Skeletal muscle satellite cell (primary cell): ENCODE measurements around the gene ZNF846.
"Not testable (repeated sequence)": the region's sequence is repeated elsewhere in the genome, so short reads cannot be mapped to it uniquely, and the experiment has no call there.

Source experiments
- H3K27me3 ChIP-seq: 2 replicates; pipeline ENCODE4 v1.7.0; 2013; ENCODE audit warnings: low read length; ENCODE audit not compliant: control insufficient read depth, insufficient read depth
- H3K36me3 ChIP-seq: 2 replicates; pipeline ENCODE4 v1.7.0; 2013; ENCODE audit warnings: mild to moderate bottlenecking, control low read depth, low read length; ENCODE audit not compliant: insufficient read depth
- H3K4me1 ChIP-seq: 2 replicates; pipeline ENCODE4 v1.7.0; 2013; ENCODE audit warnings: low read length; ENCODE audit not compliant: control insufficient read depth, insufficient read depth
- H3K4me2 ChIP-seq: 2 replicates; pipeline ENCODE4 v1.7.0; 2013; ENCODE audit warnings: mild to moderate bottlenecking, low read length
- H3K4me3 ChIP-seq: 2 replicates; pipeline ENCODE4 v1.7.0; 2013; ENCODE audit warnings: low read length
- H3K9ac ChIP-seq: 2 replicates; pipeline ENCODE4 v1.7.0; 2013; ENCODE audit warnings: mild to moderate bottlenecking, low read depth, low read length, moderate library complexity
- H3K9me3 ChIP-seq: replicated peaks from 2 replicates; pipeline ENCODE4 v1.7.0; 2013; ENCODE audit warnings: mild to moderate bottlenecking, control low read depth, low read length

Gene ZNF846

GRCh38 chr19:9792206-9793070 is 23.9 kb upstream of the ZNF846 start:
- Histone ChIP-seq H3K9me3 (no peaks in the 10 kb centered on the region), H3K9ac (peak overlapping the region; percentile 74), H3K36me3 (no peaks in the 10 kb centered on the region), H3K27me3 (no peaks in the 10 kb centered on the region), H3K4me1 (peaks cover 4% of the 10 kb centered on the region), H3K4me2 (peak overlapping the region; percentile 91), H3K4me3 (peak overlapping the region; percentile 83)

GRCh38 chr19:9791552-9792205 is 23.1 kb upstream of the ZNF846 start:
- peak overlapping the region; percentile 83 for H3K4me3 ChIP-seq
- peaks cover 4% of the 10 kb centered on the region for H3K4me1 ChIP-seq

GRCh38 chr19:9791073-9791367 is 22.5 kb upstream of the ZNF846 start:
- not testable (repeated sequence) for H3K9ac ChIP-seq, H3K27me3 ChIP-seq, H3K9me3 ChIP-seq, H3K36me3 ChIP-seq, H3K4me1 ChIP-seq
- Histone ChIP-seq H3K4me2 (peak overlapping the region; percentile 82), H3K4me3 (peak overlapping the region; percentile 73)

More at GRCh38 chr19:9791552-9792205, 23.1 kb upstream of the ZNF846 start:
- Histone ChIP-seq H3K4me2 (peak overlapping the region; percentile 82), H3K36me3 (no peaks in the 10 kb centered on the region), H3K9me3 (no peaks in the 10 kb centered on the region), H3K9ac (peak overlapping the region; percentile 65), H3K27me3 (no peaks in the 10 kb centered on the region)

GRCh38 chr19:9789579-9789978 is 21.0 kb upstream of the ZNF846 start:
- not testable (repeated sequence) for H3K4me3 ChIP-seq, H3K9ac ChIP-seq, H3K4me2 ChIP-seq, H3K9me3 ChIP-seq, H3K27me3 ChIP-seq, H3K36me3 ChIP-seq
- H3K4me1 ChIP-seq, result peaks cover 10% of the 10 kb centered on the region

GRCh38 chr19:9789066-9789465 is 20.5 kb upstream of the ZNF846 start:
- no peaks in the 10 kb centered on the region for H3K9me3 ChIP-seq
- no peaks in the 10 kb centered on the region for H3K27me3 ChIP-seq
- H3K4me3 ChIP-seq, result no peak overlapping the region
- H3K36me3 ChIP-seq, result no peaks in the 10 kb centered on the region
- H3K4me2 ChIP-seq, result no peak overlapping the region
- peaks cover 15% of the 10 kb centered on the region for H3K4me1 ChIP-seq
- H3K9ac ChIP-seq, result no peak overlapping the region

DNA sequence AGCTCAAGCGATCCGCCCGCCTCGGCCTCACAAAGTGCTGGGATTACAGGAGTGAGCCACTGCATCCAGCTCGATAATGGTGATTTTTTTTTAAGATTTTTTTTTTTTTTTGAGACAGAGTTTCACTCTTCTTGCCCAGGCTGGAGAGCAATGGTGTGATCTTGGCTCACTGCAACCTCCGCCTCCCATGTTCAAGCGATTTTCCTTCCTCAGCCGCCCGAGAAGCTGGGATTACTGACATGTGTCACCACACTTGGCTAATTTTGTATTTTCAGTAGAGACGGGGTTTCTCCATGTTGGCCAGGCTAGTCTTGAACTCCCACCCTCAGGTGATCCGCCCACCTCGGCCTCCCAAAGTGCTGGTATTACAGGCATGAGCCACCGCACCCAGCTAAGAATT is 20.1 kb upstream of the ZNF846 start:
- not testable (repeated sequence) for H3K9ac ChIP-seq, H3K4me2 ChIP-seq, H3K27me3 ChIP-seq, H3K4me3 ChIP-seq, H3K9me3 ChIP-seq, H3K36me3 ChIP-seq
- peaks cover 19% of the 10 kb centered on the region for H3K4me1 ChIP-seq

DNA sequence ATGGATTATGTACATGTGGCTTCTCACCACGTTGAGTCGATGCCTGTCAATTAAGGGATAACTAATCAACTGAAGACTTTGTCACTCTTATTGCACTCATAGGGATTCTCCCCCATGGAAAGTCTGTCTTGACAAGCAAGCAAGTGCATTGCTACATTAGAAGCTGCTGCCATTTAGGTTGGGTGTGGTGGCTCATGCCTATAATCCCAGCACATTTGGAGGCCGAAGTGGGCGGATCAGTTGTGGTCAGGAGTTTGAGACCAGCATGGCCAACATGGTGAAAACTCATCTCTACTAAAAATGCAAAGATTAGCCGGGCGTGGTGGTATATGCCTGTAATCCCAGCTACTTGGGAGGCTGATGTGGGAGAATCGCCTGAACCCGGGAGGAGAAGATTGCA is 18.3 kb upstream of the ZNF846 start:
- no peaks in the 10 kb centered on the region for H3K9me3 ChIP-seq
- no peak overlapping the region for H3K4me2 ChIP-seq
- H3K36me3 ChIP-seq, result no peaks in the 10 kb centered on the region
- peaks cover 21% of the 10 kb centered on the region for H3K4me1 ChIP-seq
- no peak overlapping the region for H3K4me3 ChIP-seq
- no peaks in the 10 kb centered on the region for H3K27me3 ChIP-seq
- H3K9ac ChIP-seq, result no peak overlapping the region

DNA sequence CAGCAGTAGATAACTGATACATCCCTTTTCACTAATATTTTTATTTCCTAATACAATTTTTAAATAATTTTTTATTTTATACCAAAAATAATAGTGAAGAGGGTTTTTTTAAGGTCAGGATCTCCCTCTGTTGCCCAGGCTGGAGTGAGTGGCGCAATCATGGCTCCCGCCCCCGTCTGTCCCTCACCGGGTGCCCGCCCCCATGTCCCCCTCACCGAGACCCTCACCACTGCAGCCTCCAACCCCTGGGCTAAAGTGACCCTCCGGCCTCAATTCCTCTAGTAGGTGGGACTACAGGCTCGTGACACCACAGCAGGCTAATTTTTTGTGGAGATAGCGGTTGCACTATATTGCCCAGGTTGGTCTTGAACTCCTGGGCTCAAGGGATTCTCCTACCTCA is 17.8 kb upstream of the ZNF846 start:
- H3K27me3 ChIP-seq, result no peaks in the 10 kb centered on the region
- no peaks in the 10 kb centered on the region for H3K36me3 ChIP-seq
- H3K4me3 ChIP-seq, result peak overlapping the region; percentile 97
- H3K4me2 ChIP-seq, result peak overlapping the region; percentile 96
- peaks cover 21% of the 10 kb centered on the region for H3K4me1 ChIP-seq
- H3K9ac ChIP-seq, result peak overlapping the region; percentile 90
- H3K9me3 ChIP-seq, result no peaks in the 10 kb centered on the region

DNA sequence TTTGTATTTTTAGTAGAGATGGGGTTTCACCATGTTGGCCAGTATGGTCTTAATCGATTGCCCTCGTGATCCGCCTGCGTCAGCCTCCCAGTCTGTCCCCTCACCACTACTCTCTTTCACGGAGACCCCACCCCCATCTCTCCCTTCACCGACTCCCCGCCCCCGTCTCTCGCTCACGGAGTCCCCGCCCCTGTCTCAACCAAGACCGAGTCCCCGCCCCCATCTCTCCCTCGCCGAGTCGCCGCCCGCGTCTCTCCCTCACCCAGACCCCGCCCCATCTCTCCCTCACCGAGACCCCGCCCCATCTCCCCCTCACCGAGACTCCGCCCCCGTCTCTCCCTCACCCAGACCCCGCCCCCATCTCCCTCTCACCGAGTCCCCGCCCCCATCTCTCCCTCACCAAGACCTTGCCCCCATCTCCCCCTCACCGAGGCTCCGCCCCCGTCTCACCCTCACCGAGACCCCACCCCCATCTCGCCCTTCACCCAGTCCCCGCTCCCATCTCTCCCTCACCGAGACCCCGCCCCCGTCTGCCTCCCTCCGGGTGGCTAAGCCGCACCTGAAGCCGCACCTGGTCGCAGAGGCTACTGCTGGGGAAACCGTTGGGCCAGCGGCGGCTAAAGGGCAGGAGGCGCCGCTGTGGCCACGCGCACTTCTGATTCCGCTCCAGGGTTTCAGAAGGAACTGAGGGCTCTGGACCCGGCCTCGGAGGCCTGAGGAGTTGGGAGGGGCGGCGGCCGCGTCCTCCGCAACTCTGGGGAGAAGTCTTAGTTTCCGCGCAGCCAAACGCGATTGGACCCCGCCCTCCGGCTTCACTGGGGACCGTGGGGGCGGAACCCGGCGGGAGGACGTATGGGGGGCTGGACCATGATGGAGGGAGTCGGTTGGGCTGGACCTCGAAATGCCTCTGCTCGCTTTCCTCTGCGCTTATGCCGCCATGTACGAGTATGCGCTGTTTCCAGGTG is 17.1 kb upstream of the ZNF846 start:
- Histone ChIP-seq H3K36me3 (no peaks in the 10 kb centered on the region), H3K9me3 (no peaks in the 10 kb centered on the region), H3K9ac (peak overlapping the region; percentile 90), H3K4me1 (peaks cover 21% of the 10 kb centered on the region), H3K4me2 (peak overlapping the region; percentile 96), H3K27me3 (no peaks in the 10 kb centered on the region), H3K4me3 (peak overlapping the region; percentile 97)

DNA sequence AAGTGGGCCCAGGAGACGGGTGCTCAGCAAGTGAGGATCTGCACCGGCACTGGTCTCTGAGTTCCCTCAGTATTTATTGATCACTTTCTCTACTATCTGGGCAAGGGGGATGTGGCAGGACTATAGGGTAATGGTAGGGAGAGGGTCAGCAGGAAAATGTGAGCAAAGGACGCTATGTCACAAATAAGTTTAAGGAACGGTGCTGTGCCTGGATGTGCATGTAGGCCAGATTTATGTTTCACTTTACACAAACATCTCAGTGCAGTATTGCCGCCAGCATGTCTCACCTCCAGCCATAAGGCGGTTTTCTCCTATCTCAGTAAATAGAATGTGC is 15.6 kb upstream of the ZNF846 start:
- not testable (repeated sequence) for H3K9ac ChIP-seq, H3K4me3 ChIP-seq, H3K27me3 ChIP-seq, H3K9me3 ChIP-seq, H3K36me3 ChIP-seq
- Histone ChIP-seq H3K4me1 (peaks cover 21% of the 10 kb centered on the region), H3K4me2 (peak overlapping the region; percentile 92)

DNA sequence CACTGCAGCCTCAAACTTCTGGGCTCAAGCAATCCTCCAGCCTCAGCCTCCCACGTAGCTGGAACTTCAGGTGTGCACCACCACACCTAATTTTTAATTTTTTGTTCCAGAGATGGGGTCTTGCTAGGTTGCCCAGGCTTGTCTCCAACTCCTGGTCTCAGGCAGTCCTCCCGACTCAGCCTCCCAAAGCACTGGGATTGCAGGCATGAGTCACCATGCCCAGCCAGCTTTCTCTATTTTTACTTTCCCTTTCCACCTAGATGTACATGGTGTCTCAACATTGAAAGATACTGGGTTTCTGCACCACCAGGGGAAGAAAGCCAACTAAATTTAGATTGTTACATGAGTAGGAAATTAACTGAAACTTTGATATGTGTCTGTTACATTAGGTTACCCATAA is 13.8 kb upstream of the ZNF846 start:
- no peak overlapping the region for H3K9ac ChIP-seq
- no peak overlapping the region for H3K4me2 ChIP-seq
- no peaks in the 10 kb centered on the region for H3K36me3 ChIP-seq
- H3K4me1 ChIP-seq, result peaks cover 17% of the 10 kb centered on the region
- no peaks in the 10 kb centered on the region for H3K27me3 ChIP-seq
- H3K9me3 ChIP-seq, result no peaks in the 10 kb centered on the region
- H3K4me3 ChIP-seq, result no peak overlapping the region
